HCT116 (cell line): ENCODE data around the gene TIGD3. TPM values are rescaled to one million over a fixed set of nuclear protein-coding genes. Genes with fewer than 3 reads are reported as not detected.
A peak's percentile ranks its signal among the peaks of the same experiment; 100 is the strongest.

ENCODE experiments used
- ATAC-seq: fragments of 200-7000 bp; cut with Tn5 transposase; 2 replicates; pipeline ENCODE4 v1.9.1; 2020; ENCODE audit warnings: mild to moderate bottlenecking, moderate library complexity
- Bru-seq: library from RNA; stranded (reverse); fragments of 400-500 nt; gene quantifications from one replicate; lab custom pipeline; 2021; lab: Mats Ljungman, UMichigan
- BruChase-seq, 2 experiments: library from RNA; stranded (reverse); fragments of 400-500 nt; gene quantifications; one replicate each; lab custom pipeline; 2021; lab: Mats Ljungman, UMichigan
- BruUV-seq: library from RNA; stranded (reverse); fragments of 400-500 nt; replicated peaks from 2 replicates; lab custom pipeline; 2021; lab: Mats Ljungman, UMichigan
- CTCF ChIA-PET: fragments of 300-600 bp; sonication (Branson Sonifier 250); formaldehyde crosslinking; loops from one replicate; lab custom pipeline; 2021; ENCODE audit warnings: antibody characterized with exemption; lab: Charles Lee
- POLR2A ChIA-PET: fragments of 300-600, 350-600 bp; sonication (Branson Sonifier 250); formaldehyde crosslinking; loops from one replicate; lab custom pipeline; 2021; ENCODE audit warnings: antibody characterized with exemption; lab: Charles Lee
- RAD21 ChIA-PET, 2 experiments: fragments of 300-600 bp; sonication (Branson Sonifier 250); formaldehyde crosslinking; loops; one replicate each; lab custom pipeline; 2023; ENCODE audit warnings: low total read pairs in 2 of 2; ENCODE audit not compliant: uncharacterized antibody in 2 of 2, unreplicated experiment in 2 of 2, low non-redundant PET in 1 of 2; lab: Charles Lee
- DNase-seq: peaks from one replicate; pipeline ENCODE4 v3.0.0-alpha.2; 2010; ENCODE audit warnings: low read depth, low spot score
- H2AFZ ChIP-seq: fragments of 200-600 bp; shearing (Covaris generic), sonication (generic); 2 replicates; pipeline ENCODE4 v1.6.1; 2017; ENCODE audit warnings: low read depth, mixed run types, mixed read lengths, antibody characterized with exemption, low read length; ENCODE audit not compliant: poor library complexity, severe bottlenecking
- H3K27ac ChIP-seq: 2 replicates; pipeline ENCODE4 v1.5.1; 2012; ENCODE audit warnings: low read depth, low read length
- H3K27me3 ChIP-seq: fragments of 200-600 bp; sonication (generic); 2 replicates; pipeline ENCODE4 v1.6.1; 2016; ENCODE audit warnings: mixed run types, low read length, mixed read lengths; ENCODE audit not compliant: insufficient read depth
- H3K36me3 ChIP-seq, 2 experiments: fragments of 200-500 bp in 1 of 2; fragments of 200-600 bp in 1 of 2; sonication (Bioruptor generic) in 1 of 2; sonication (generic) in 1 of 2; 2 replicates each; pipeline versions ENCODE4 v1.5.1 to v1.6.1; 2014 to 2016; ENCODE audit warnings: low read length in 2 of 2, inconsistent platforms in 1 of 2, mixed read lengths in 1 of 2, mixed run types in 1 of 2; ENCODE audit not compliant: insufficient read depth in 2 of 2, control insufficient read depth in 1 of 2
- H3K4me1 ChIP-seq, 2 experiments: fragments of 200-600 bp in 1 of 2; sonication (generic) in 1 of 2; 2 replicates each; pipeline versions ENCODE4 v1.5.1 to v1.6.1; 2012 to 2017; ENCODE audit warnings: low read length in 2 of 2, inconsistent platforms in 1 of 2, mild to moderate bottlenecking in 1 of 2, mixed read lengths in 1 of 2, mixed run types in 1 of 2, moderate library complexity in 1 of 2; ENCODE audit not compliant: insufficient read depth in 2 of 2, control insufficient read depth in 1 of 2
- H3K4me2 ChIP-seq: fragments of 200-600 bp; sonication (generic); 2 replicates; pipeline ENCODE4 v1.6.1; 2017; ENCODE audit warnings: mixed run types, low read length, mixed read lengths
- H3K4me3 ChIP-seq, 2 experiments: fragments of 200-600 bp in 1 of 2; sonication (generic) in 1 of 2; replicated peaks in 1 of 2; 2 replicates each; pipeline ENCODE4 v1.5.1; 2011 to 2016; ENCODE audit warnings: low read length in 2 of 2, control low read depth in 1 of 2, low read depth in 1 of 2, mild to moderate bottlenecking in 1 of 2, mixed read lengths in 1 of 2, mixed run types in 1 of 2
- H3K79me2 ChIP-seq: fragments of 200-600 bp; sonication (generic); 2 replicates; pipeline ENCODE4 v1.6.1; 2017; ENCODE audit warnings: mild to moderate bottlenecking, mixed run types, low read length, moderate library complexity, mixed read lengths; ENCODE audit not compliant: insufficient read depth
- H3K9ac ChIP-seq: fragments of 200-600 bp; sonication (generic); 2 replicates; pipeline ENCODE4 v1.6.1; 2016; ENCODE audit warnings: low read length, mixed read lengths
- H3K9me2 ChIP-seq: fragments of 200-600 bp; sonication (generic), shearing (Covaris generic); 2 replicates; pipeline ENCODE4 v1.6.1; 2017; ENCODE audit warnings: mixed run types, mild to moderate bottlenecking, moderate library complexity; ENCODE audit not compliant: insufficient read depth
- H3K9me3 ChIP-seq, 2 experiments: fragments of 200-500 bp in 1 of 2; fragments of 200-600 bp in 1 of 2; sonication (Bioruptor generic) in 1 of 2; sonication (generic) in 1 of 2; 2 replicates each; pipeline ENCODE4 v1.6.1; 2014 to 2017; ENCODE audit warnings: low read length in 2 of 2, mixed read lengths in 2 of 2, inconsistent platforms in 1 of 2, low read depth in 1 of 2, mild to moderate bottlenecking in 1 of 2, mixed run types in 1 of 2, moderate library complexity in 1 of 2; ENCODE audit not compliant: control insufficient read depth in 1 of 2, insufficient read depth in 1 of 2
- H4K20me1 ChIP-seq: fragments of 200-600 bp; sonication (generic), shearing (Covaris generic); 2 replicates; pipeline ENCODE4 v1.6.1; 2017; ENCODE audit warnings: mixed run types, mild to moderate bottlenecking, moderate library complexity; ENCODE audit not compliant: insufficient read depth
- ELF1 ChIP-seq: IDR thresholded peaks from 2 replicates; pipeline ENCODE4 v1.6.1; 2012; ENCODE audit warnings: low read depth, borderline replicate concordance
- POLR2A ChIP-seq: IDR thresholded peaks from 2 replicates; pipeline ENCODE4 v1.7.0; 2011; ENCODE audit warnings: borderline replicate concordance; ENCODE audit not compliant: insufficient read depth, insufficient read length; ENCODE audit errors: extremely low read depth
- POLR2AphosphoS5 ChIP-seq: IDR thresholded peaks from 2 replicates; pipeline ENCODE4 v1.6.1; 2011; ENCODE audit warnings: mild to moderate bottlenecking, low read depth, low read length, moderate library complexity
- REST ChIP-seq: IDR thresholded peaks from 2 replicates; pipeline ENCODE4 v1.6.1; 2012; ENCODE audit warnings: low read depth
- SP1 ChIP-seq: IDR thresholded peaks from 2 replicates; pipeline ENCODE4 v1.6.1; 2012; ENCODE audit warnings: low read depth
- TCF7L2 ChIP-seq: IDR thresholded peaks from 2 replicates; pipeline ENCODE4 v1.7.0; 2011; ENCODE audit warnings: borderline replicate concordance, inconsistent platforms; ENCODE audit not compliant: insufficient read depth, insufficient read length; ENCODE audit errors: extremely low read depth
- ZFX ChIP-seq: fragments of 450-650 bp; IDR thresholded peaks from 2 replicates; pipeline ENCODE4 v1.6.1; 2017
- intact Hi-C: fragments of 100-400 bp; cut with micrococcal nuclease; formaldehyde crosslinking; loops from 2 replicates; pipeline ENCODE4 v1.10.0; 2022
- long read RNA-seq: library from polyadenylated mRNA; unstranded; transcript quantifications from one replicate; pipeline ENCODE4 v2.0.0, GENCODE V29; 2021; ENCODE audit not compliant: unreplicated experiment
- polyA plus RNA-seq: library from polyadenylated mRNA; unstranded; fragments of >200 nt; gene quantifications from 2 replicates; pipeline ENCODE4 v1.2.1, GENCODE V29; 2012; ENCODE audit warnings: missing spikeins
- total RNA-seq: library from RNA; stranded (reverse); gene quantifications from one replicate; pipeline ENCODE4 v1.2.1, GENCODE V29; 2021; ENCODE audit not compliant: unreplicated experiment
- TF ChIP-seq, protein P1 (sequence below): IDR thresholded peaks from 2 replicates; pipeline ENCODE4 v1.6.1; 2012

TIGD3 gene
- total RNA-seq (2.4 TPM), Bru-seq, nascent RNA (percentile 28 among the genes with signal in this experiment), BruChase-seq, experiment 1, labeled RNA remaining after a 6-hour chase (percentile 48 among the genes with signal in this experiment), BruChase-seq, experiment 2, labeled RNA remaining after a 2-hour chase (percentile 44 among the genes with signal in this experiment)
- polyA plus RNA-seq = 1.5 and 1.6 TPM in 2 replicates
- long read RNA-seq, partial matches to known transcripts = 0 of 5 reads
- long read RNA-seq, other reads (novel, unspliced or antisense) = 3 of 5 reads

- no TSS peak for BruUV-seq
- H3K9ac ChIP-seq = peak within 1 kb of the TSS; percentile 60
Measured at GRCh38 chr11:65354265-65355012, at the start of gene TIGD3. Gene TIGD3 (plus strand): TSS chr11:65354751. CDS start chr11:65355809, 1,058 bp downstream.

More at GRCh38 chr11:65354265-65355012, at the start of gene TIGD3:
- Histone ChIP-seq H3K4me3 (peak within 1 kb of the TSS; percentile 44 to 60), H3K4me2 (peak within 1 kb of the TSS; percentile 87), H3K9me2 (no peaks in the 10 kb centered on the region), H3K9me3 (no peaks in the 10 kb centered on the region), H3K79me2 (no peaks in the 10 kb centered on the region), H4K20me1 (no peaks in the 10 kb centered on the region), H2AFZ (no peak within 1 kb of the TSS), H3K27ac (peak within 1 kb of the TSS; percentile 63), H3K27me3 (no peaks in the 10 kb centered on the region), H3K36me3 (peaks cover 11 to 14% of the 10 kb centered on the region in 2 experiments), H3K4me1 (peaks cover 3 to 20% of the 10 kb centered on the region in 2 experiments; a peak in 2 of 4 replicates)
- ChIA-PET CTCF (interaction anchor here (2.4 to 5.6 kb wide), 2 partner anchors 80 to 153 kb away, joined by 5 to 49 read pairs; no protein-coding TSS in a partner anchor), POLR2A (interaction anchor here (0.7 to 0.8 kb wide), 2 partner anchors 25 to 152 kb away, joined by 3 read pairs; no protein-coding TSS in a partner anchor), RAD21 (no interaction called here)
- ATAC-seq (peak; percentile 96), DNase-seq (peak; percentile 81)
- intact Hi-C loops = no loop called here
- peak; percentile 80 for TF ChIP-seq SP1
- TF ChIP-seq POLR2AphosphoS5 = peak; percentile 93
- TF ChIP-seq, protein P1, sequence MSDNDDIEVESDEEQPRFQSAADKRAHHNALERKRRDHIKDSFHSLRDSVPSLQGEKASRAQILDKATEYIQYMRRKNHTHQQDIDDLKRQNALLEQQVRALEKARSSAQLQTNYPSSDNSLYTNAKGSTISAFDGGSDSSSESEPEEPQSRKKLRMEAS = peak; percentile 11; the same call in 1 of the 2 replicates
- TF ChIP-seq POLR2A = peak; percentile 69
- 0 out of 2 replicates have a peak, but pooled peaks have one; percentile 45 for TF ChIP-seq ZFX
- no peak for TF ChIP-seq ELF1
- TF ChIP-seq TCF7L2 = no peak
- TF ChIP-seq REST = peak; percentile 57; the same call in 1 of the 2 replicates
